Measurements from ENCODE around the gene DCXR. TPM values are rescaled to one million over a fixed set of nuclear protein-coding genes. Genes with fewer than 3 reads are reported as not detected.

DCXR gene
- 10 to 100 TPM; 63.1 to 91.0 TPM for total RNA-seq

- peak; percentile 98 for ATAC-seq (replicated peaks)
- no peaks in the 10 kb centered on the region for H3K9me3 Mint-ChIP-seq
- H3K27ac Mint-ChIP-seq: peak within 1 kb of the TSS; percentile 64
- peaks cover 15% of the 10 kb centered on the region for H3K4me1 Mint-ChIP-seq
- no peaks in the 10 kb centered on the region for H3K27me3 Mint-ChIP-seq
- H3K36me3 Mint-ChIP-seq (ENCODE audit: low read depth): no peaks in the 10 kb centered on the region
- peak within 1 kb of the TSS; percentile 87 for H3K4me3 Mint-ChIP-seq
These were observed at the start of gene DCXR for GRCh38 chr17:82037092-82037888. Gene DCXR (minus strand): TSS chr17:82037697. CDS start chr17:82037682, 15 bp downstream.

- Mint-ChIP-seq H3K9me3 (no peaks in the 10 kb centered on the region), H3K4me1 (no peaks in the 10 kb centered on the region), H3K27ac (no peak overlapping the region), H3K27me3 (no peaks in the 10 kb centered on the region), H3K4me3 (no peak overlapping the region), H3K36me3 (ENCODE audit: low read depth) (peaks cover 39% of the 10 kb centered on the region)
- ATAC-seq (replicated peaks): no peak
These were observed 48.7 kb upstream of the DCXR start for GRCh38 chr17:82085931-82086764.

GRCh38 chr17:82085031-82085861, 47.7 kb upstream of the DCXR start:
- H3K9me3 Mint-ChIP-seq: no peaks in the 10 kb centered on the region
- no peak for ATAC-seq (replicated peaks)
- no peak overlapping the region for H3K4me3 Mint-ChIP-seq
- H3K27ac Mint-ChIP-seq: no peak overlapping the region
- H3K36me3 Mint-ChIP-seq (ENCODE audit: low read depth): peaks cover 31% of the 10 kb centered on the region
- H3K4me1 Mint-ChIP-seq: no peaks in the 10 kb centered on the region
- H3K27me3 Mint-ChIP-seq: no peaks in the 10 kb centered on the region

- H3K27ac Mint-ChIP-seq: no peak overlapping the region
- ATAC-seq (replicated peaks): no peak
- no peaks in the 10 kb centered on the region for H3K27me3 Mint-ChIP-seq
- peaks cover 38% of the 10 kb centered on the region for H3K36me3 Mint-ChIP-seq (ENCODE audit: low read depth)
- no peak overlapping the region for H3K4me3 Mint-ChIP-seq
- no peaks in the 10 kb centered on the region for H3K4me1 Mint-ChIP-seq
- H3K9me3 Mint-ChIP-seq: no peaks in the 10 kb centered on the region
These were observed 47.0 kb upstream of the DCXR start for GRCh38 chr17:82084373-82085030.

- H3K9me3 Mint-ChIP-seq: no peaks in the 10 kb centered on the region
- H3K27ac Mint-ChIP-seq: no peak overlapping the region
- no peaks in the 10 kb centered on the region for H3K4me1 Mint-ChIP-seq
- H3K27me3 Mint-ChIP-seq: no peaks in the 10 kb centered on the region
- no peak for ATAC-seq (replicated peaks)
- peaks cover 43% of the 10 kb centered on the region for H3K36me3 Mint-ChIP-seq (ENCODE audit: low read depth)
- no peak overlapping the region for H3K4me3 Mint-ChIP-seq
These were observed 46.2 kb upstream of the DCXR start for GRCh38 chr17:82083533-82084359.

GRCh38 chr17:82083009-82083408, 45.5 kb upstream of the DCXR start:
- Mint-ChIP-seq H3K4me1 (no peaks in the 10 kb centered on the region), H3K27ac (no peak overlapping the region), H3K27me3 (no peaks in the 10 kb centered on the region), H3K4me3 (no peak overlapping the region), H3K36me3 (ENCODE audit: low read depth) (peaks cover 43% of the 10 kb centered on the region), H3K9me3 (no peaks in the 10 kb centered on the region)
- no peak for ATAC-seq (replicated peaks)

- Mint-ChIP-seq H3K27me3 (no peaks in the 10 kb centered on the region), H3K36me3 (ENCODE audit: low read depth) (peaks cover 44% of the 10 kb centered on the region), H3K4me1 (no peaks in the 10 kb centered on the region), H3K4me3 (no peak overlapping the region), H3K9me3 (no peaks in the 10 kb centered on the region), H3K27ac (no peak overlapping the region)
- no peak for ATAC-seq (replicated peaks)
These were observed 45.0 kb upstream of the DCXR start for GRCh38 chr17:82082456-82082855.

GRCh38 chr17:82081966-82082365, 44.5 kb upstream of the DCXR start:
- Mint-ChIP-seq H3K27ac (no peak overlapping the region), H3K4me1 (no peaks in the 10 kb centered on the region), H3K27me3 (no peaks in the 10 kb centered on the region), H3K4me3 (no peak overlapping the region), H3K9me3 (no peaks in the 10 kb centered on the region), H3K36me3 (ENCODE audit: low read depth) (peaks cover 44% of the 10 kb centered on the region)
- ATAC-seq (replicated peaks): no peak

GRCh38 chr17:82081546-82081945, 44.0 kb upstream of the DCXR start:
- no peaks in the 10 kb centered on the region for H3K9me3 Mint-ChIP-seq
- H3K27ac Mint-ChIP-seq: no peak overlapping the region

GRCh38 chr17:82080789-82081464, 43.4 kb upstream of the DCXR start:
- H3K27me3 Mint-ChIP-seq: no peaks in the 10 kb centered on the region
- H3K4me3 Mint-ChIP-seq: no peak overlapping the region
- ATAC-seq (replicated peaks): no peak
- peaks cover 36% of the 10 kb centered on the region for H3K36me3 Mint-ChIP-seq (ENCODE audit: low read depth)
- no peaks in the 10 kb centered on the region for H3K4me1 Mint-ChIP-seq
- no peaks in the 10 kb centered on the region for H3K9me3 Mint-ChIP-seq
- no peak overlapping the region for H3K27ac Mint-ChIP-seq

More at GRCh38 chr17:82081546-82081945, 44.0 kb upstream of the DCXR start:
- H3K4me3 Mint-ChIP-seq: no peak overlapping the region
- no peak for ATAC-seq (replicated peaks)
- H3K36me3 Mint-ChIP-seq (ENCODE audit: low read depth): peaks cover 42% of the 10 kb centered on the region
- H3K27me3 Mint-ChIP-seq: no peaks in the 10 kb centered on the region
- H3K4me1 Mint-ChIP-seq: no peaks in the 10 kb centered on the region

GRCh38 chr17:82080048-82080788, 42.7 kb upstream of the DCXR start:
- H3K9me3 Mint-ChIP-seq: no peaks in the 10 kb centered on the region
- peaks cover 35% of the 10 kb centered on the region for H3K36me3 Mint-ChIP-seq (ENCODE audit: low read depth)
- H3K27me3 Mint-ChIP-seq: no peaks in the 10 kb centered on the region
- H3K27ac Mint-ChIP-seq: no peak overlapping the region
- H3K4me3 Mint-ChIP-seq: no peak overlapping the region
- ATAC-seq (replicated peaks): no peak
- no peaks in the 10 kb centered on the region for H3K4me1 Mint-ChIP-seq

GRCh38 chr17:82079001-82079677, 41.6 kb upstream of the DCXR start:
- H3K27me3 Mint-ChIP-seq: no peaks in the 10 kb centered on the region
- peaks cover 31% of the 10 kb centered on the region for H3K36me3 Mint-ChIP-seq (ENCODE audit: low read depth)

More at GRCh38 chr17:82079001-82079677, 41.6 kb upstream of the DCXR start:
- no peak for ATAC-seq (replicated peaks)
- Mint-ChIP-seq H3K27ac (no peak overlapping the region), H3K9me3 (no peaks in the 10 kb centered on the region), H3K4me1 (no peaks in the 10 kb centered on the region), H3K4me3 (no peak overlapping the region)
